ENCODE measurements around the gene TLL1.

Gene TLL1

DNA sequence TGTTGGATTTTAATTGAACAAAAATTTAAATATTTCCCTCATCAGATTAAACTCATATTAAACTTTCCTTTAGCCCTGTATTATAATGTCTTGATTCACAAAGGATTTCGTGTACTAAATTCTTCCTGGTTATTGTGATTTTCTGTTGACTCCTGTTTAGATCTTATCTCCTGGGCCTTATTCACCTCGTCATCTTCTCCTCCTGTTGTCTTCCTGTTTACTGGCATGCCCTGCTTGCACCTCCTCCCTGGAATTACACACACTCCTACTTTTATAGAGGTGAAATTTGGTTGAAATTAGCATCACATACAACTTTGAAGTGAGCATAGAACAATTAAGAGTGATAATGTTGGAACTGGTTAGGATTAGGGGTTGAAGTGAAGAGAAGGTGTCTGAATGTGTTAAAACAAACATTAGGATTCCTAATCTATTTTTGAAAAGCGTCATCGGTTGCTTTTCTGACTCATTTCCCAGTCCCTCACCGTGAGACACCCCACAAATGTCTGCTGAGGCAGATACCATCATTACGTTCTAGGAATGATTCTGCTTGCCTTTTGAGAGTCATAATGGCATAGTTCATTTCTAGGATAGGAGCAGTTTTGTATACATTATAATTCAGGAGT, 32.5 kb downstream of the TLL1 start:
- no peak for DNase-seq

- DNase-seq = no peak
Measured at GRCh38 chr4:165906272-165906671, 33.2 kb downstream of the TLL1 start.

DNA sequence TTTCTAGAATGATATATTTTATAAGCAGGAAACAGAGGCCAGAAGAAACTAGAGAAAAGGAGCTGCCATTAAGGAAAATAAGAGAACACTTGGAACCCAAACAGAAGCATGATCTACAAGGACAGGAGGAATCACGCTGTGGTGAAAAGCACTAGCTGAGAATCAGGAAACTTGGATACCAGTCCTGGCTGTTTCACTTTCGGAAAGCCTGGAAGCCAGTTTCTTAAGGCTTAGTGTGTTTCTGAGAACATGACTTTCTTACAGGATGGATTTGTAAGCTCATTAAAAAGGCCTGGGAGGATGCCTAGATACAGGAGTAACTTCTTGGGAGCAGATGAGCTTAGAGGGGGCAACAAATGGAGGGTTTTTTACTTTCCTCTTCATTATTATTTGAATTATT, 36.9 kb downstream of the TLL1 start:
- no peak for DNase-seq

GRCh38 chr4:165915215-165915614, 42.2 kb downstream of the TLL1 start:
- no peak for DNase-seq

GRCh38 chr4:165921546-165921945, 48.5 kb downstream of the TLL1 start:
- DNase-seq = no peak

DNA sequence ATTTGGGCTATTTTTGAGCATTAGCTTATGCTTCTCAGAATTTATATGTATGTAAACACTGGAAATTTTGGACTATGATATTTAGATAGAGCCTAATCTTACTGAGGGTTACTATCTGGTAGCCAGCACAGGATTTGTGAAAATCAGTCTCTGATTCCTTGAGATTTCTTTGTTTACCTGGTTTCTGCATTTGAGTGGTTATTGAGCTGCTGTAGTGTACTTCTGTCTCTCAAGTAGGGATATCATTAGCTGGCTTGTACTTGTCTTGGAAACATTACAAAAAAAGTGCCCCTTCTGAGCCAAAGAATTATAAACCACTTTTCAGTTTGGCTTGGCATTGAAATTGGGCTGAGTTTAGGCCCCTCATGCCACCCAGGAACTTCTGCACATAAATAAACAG, 49.7 kb downstream of the TLL1 start:
- DNase-seq = no peak

GRCh38 chr4:165926307-165926706, 53.3 kb downstream of the TLL1 start:
- no peak for DNase-seq

DNA sequence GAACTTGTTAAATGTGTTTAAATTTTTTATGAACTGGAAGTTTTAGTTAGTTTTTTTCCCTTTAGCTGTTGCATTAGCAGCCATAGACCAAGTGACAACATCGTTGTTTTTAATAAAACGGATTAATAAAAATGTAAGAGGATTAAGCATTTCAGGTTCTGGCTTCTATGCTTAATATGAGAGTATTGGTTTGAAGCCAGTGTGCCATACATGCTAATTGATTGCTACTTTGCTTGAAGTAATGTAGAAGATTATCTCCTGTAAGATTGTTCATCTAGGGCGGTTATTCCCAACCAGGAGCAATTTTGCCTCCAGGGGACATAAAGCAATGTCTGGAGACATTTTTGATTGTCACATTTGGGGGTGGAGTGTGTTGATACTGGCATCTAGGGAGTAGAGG, 54.3 kb downstream of the TLL1 start:
- no peak for DNase-seq

DNA sequence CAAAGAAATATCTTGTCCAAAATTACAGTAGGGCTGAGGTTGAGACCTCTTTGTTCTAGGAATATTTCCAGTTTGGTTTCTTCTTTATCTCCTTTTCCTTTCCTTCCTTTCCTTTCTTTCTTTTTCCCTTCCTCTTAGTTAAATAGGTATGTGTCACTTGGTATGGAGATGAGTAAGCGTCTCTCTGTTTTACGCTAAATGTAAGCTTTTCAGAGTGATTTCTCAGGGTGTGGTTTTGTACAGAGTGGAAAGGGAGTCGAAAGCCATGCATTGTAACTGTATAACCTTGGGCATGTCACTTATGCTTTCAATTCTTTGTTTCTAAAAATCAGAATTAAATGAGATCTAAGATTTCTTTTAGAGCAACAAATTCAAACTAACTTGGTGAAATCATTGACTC, 54.8 kb downstream of the TLL1 start:
- no peak for DNase-seq

- no peak for DNase-seq
Measured at GRCh38 chr4:165928601-165929000, 55.6 kb downstream of the TLL1 start.

DNA sequence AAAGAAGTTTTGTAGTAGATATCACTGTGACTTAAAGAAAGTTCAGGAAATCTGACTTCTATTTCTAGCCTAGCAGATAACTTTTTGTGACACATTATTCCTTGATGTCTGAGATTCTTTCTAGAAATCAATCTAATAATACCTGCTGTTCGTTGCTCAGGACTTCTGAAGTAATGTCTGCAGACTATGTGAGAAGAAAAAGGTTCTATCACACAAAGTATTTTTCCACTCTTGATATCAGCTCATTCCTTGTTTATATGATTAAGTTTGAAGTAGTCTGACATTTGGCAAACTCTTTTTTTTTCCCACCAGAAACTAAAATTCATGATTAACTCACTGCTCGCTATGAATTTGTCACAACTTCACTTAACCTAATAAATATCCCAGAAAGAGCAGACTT, 56.6 kb downstream of the TLL1 start:
- no peak for DNase-seq

- no peak for DNase-seq
Measured at GRCh38 chr4:165931741-165932140, 58.7 kb downstream of the TLL1 start.

DNA sequence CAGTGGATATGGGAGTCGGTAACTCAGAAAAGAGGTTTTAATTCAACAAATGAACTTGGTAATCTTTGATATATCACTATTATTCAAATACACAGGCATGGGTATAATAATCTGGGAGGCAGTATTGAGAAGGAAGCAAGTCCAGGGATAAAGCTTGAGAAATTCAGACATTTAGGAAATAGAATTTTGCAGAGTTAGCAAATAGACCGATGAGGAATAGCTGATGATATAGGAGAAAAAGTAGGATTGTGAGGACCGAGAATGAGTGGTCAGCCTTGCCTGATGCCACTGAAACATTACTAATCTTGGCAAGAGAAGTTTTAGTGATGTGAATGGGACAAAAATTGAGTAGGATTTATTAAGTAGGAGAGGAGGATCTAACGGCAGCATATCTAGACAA, 71.9 kb downstream of the TLL1 start:
- DNase-seq = no peak

DNA sequence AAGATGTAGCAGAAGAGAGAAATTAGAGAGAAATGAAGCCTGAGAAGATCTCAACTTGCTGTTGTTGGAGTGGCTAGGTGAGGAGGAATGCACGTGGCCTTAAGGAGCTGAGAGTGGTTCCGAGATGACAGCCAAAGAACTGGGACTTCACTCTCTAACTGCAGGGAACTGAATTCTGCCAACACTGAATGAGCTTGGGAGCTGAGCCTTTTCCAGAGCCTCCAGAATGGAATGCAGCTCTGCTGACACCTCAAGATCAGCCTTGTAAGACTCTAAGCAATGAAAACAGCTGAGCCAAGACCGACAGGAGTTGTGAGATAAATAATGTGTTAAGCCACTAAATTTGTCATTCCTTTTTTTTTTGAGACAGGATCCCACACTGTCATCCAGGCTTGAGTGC, 73.0 kb downstream of the TLL1 start:
- no peak for DNase-seq

DNA sequence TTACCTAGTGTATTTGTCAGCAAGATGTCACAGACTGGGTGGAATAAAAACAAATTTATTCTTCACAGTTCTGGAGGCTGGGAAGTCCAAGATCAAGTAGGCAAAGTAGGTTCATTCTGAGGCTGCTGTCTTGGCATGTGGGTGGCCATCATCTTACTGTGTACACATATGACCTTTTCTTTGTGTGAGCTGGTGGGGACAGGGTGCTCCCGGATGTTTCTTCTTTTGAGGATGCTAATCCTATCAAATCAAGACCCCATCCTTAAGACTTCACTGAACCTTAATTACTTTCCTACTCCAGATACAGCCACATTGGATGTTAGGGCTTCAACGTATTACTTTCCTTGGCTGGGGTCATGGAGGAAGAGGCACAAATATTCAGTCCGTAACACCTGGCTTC, 74.0 kb downstream of the TLL1 start:
- DNase-seq = no peak

DNA sequence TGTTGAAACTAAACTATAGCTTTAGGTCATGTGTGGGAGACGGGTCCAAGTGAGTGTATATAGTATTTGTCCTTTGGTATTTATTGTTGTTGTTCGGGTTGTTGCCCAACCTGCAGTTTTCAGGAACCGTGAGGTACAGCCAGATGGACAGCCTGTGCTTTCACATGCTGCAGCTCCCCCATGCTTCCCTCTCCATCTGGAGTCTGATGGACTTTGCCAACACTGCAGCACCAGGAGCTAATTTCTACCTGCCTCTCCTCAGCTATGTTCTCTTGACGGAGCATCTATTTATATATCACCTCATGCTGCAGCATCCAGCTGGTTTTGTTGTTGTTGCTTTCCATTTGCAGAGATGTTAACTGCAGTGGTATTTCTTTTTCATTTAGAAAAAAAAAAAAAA, 80.1 kb downstream of the TLL1 start:
- DNase-seq = no peak

GRCh38 chr4:165963621-165964020, 90.6 kb downstream of the TLL1 start:
- no peak for DNase-seq

- no peak for DNase-seq
Measured at GRCh38 chr4:165964591-165964990, 91.6 kb downstream of the TLL1 start.

DNA sequence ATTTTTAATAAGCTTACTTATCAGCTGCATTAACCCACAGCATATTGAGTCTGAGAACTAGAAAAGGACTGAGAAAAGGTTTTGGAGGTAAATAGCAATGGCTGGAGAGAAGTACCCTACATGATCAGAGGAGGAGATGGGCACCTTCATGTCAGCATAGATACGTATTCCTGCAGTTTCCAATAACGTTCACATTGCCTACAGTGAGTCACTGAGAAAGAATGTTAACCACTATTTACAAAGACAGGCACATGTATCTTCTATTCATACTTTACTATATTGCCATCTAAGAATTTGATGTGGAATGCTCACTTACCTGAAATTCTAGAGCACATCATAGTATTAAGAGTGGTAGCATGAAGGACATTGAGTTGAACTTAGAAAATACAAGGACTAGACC, 92.5 kb downstream of the TLL1 start:
- DNase-seq = no peak

GRCh38 chr4:165966833-165967232, 93.8 kb downstream of the TLL1 start:
- no peak for DNase-seq

GRCh38 chr4:165967486-165967885, 94.4 kb downstream of the TLL1 start:
- no peak for DNase-seq

GRCh38 chr4:165970703-165971420, 97.8 kb downstream of the TLL1 start:
- no peak for DNase-seq

DNA sequence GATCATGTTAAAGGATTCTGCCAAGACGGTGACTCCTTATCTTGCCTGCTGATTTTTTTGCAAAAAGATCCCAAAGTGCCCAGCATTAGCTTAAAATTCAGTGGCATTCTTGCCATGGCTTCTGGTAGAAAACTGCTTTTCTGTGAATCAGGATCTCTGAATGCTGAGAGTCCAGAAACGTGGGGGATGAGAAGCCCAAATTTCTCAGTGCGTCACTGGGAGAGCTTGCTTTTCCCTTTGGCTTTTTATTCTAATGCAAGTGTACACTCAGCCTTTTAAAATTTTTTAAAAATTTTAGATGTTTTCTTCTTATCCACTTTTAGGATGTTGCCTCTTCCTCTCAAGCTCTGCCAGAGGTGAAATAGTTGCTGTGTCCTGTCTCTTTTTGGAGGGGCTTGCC, 98.4 kb downstream of the TLL1 start:
- no peak for DNase-seq

DNA sequence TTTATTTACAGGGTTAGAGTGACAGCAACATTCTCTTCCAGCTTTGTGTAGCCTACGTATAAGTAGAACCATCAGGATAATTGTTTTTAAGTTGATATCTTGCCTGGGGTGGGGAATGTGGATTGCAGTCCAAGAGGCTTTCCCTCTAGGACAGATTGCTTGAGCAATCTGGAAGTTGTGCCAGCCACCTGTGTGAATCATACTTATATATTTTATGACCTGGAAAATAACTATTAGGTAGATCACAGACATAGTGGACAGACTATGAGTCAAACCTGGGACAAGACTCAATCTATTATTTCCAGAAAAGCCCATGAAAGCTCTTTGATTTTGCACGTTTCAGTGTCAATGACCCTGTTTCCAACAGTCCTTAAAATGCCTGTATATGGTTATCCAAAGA, 98.9 kb downstream of the TLL1 start:
- no peak for DNase-seq

GRCh38 chr4:165972747-165973146, 99.7 kb downstream of the TLL1 start:
- DNase-seq = no peak

Data from NCI-H1436 (cell line).